CD4-positive, CD25-positive, alpha-beta regulatory T cell (primary cell): ENCODE results near the gene HUNK. TPM values are rescaled to one million over a fixed set of nuclear protein-coding genes. Genes with fewer than 3 reads are reported as not detected.

Experiments
- ATAC-seq, 2 donors: fragments of 150-1000 bp; cut with Tn5 transposase; one replicate each; pipeline ENCODE4 v1.10.0; 2021; ENCODE audit warnings: low read depth in 2 of 2, moderate number of reproducible peaks in 2 of 2, moderate library complexity in 1 of 2
- DNase-seq, 3 donors: peaks; one replicate each; pipeline versions ENCODE4 v3.0.0 to v3.0.0-alpha.2; 2012 to 2022; ENCODE audit warnings: mixed read lengths in 1 of 3
- H3K27ac ChIP-seq: one replicate; pipeline ENCODE4 v1.7.0; 2013; ENCODE audit warnings: mild to moderate bottlenecking, low read length; ENCODE audit not compliant: insufficient read depth, poor library complexity, severe bottlenecking
- H3K27me3 ChIP-seq: one replicate; pipeline ENCODE4 v1.7.0; 2013; ENCODE audit warnings: low read length; ENCODE audit not compliant: control insufficient read depth, insufficient read depth
- H3K36me3 ChIP-seq: one replicate; pipeline ENCODE4 v1.7.0; 2013; ENCODE audit warnings: mild to moderate bottlenecking, low read length, moderate library complexity; ENCODE audit not compliant: control insufficient read depth, insufficient read depth
- H3K4me1 ChIP-seq: 2 replicates; pipeline ENCODE4 v1.7.0; 2013; ENCODE audit warnings: mild to moderate bottlenecking, low read length; ENCODE audit not compliant: insufficient read depth, control insufficient read depth, poor library complexity, severe bottlenecking
- H3K4me3 ChIP-seq: one replicate; pipeline ENCODE4 v1.7.0; 2013; ENCODE audit warnings: low read depth, mild to moderate bottlenecking, low read length, moderate library complexity
- H3K9me3 ChIP-seq, 2 experiments: 1 replicate in 1 of 2; 2 replicates in 1 of 2; pipeline ENCODE4 v1.7.0; 2013; ENCODE audit warnings: low read length in 2 of 2, mild to moderate bottlenecking in 1 of 2, moderate library complexity in 1 of 2; ENCODE audit not compliant: control insufficient read depth in 2 of 2
- H3K27ac Mint-ChIP-seq, 3 donors: one replicate each; pipeline ENCODE4 v1.8.0; 2020 to 2022; ENCODE audit warnings: mild to moderate bottlenecking in 3 of 3, mixed read lengths in 3 of 3, moderate library complexity in 2 of 3
- H3K27me3 Mint-ChIP-seq: one replicate; pipeline ENCODE4 v1.8.0; 2022; ENCODE audit warnings: mild to moderate bottlenecking, mixed read lengths
- H3K36me3 Mint-ChIP-seq: one replicate; pipeline ENCODE4 v1.8.0; 2020; ENCODE audit warnings: mixed read lengths
- H3K4me1 Mint-ChIP-seq, 4 donors: one replicate each; pipeline ENCODE4 v1.8.0; 2020 to 2022; ENCODE audit warnings: mixed read lengths in 4 of 4, mild to moderate bottlenecking in 1 of 4
- H3K4me3 Mint-ChIP-seq, 4 donors: one replicate each; pipeline ENCODE4 v1.8.0; 2020 to 2022; ENCODE audit warnings: mild to moderate bottlenecking in 4 of 4, mixed read lengths in 4 of 4, moderate library complexity in 3 of 4
- H3K9me3 Mint-ChIP-seq, 7 donors: one replicate each; pipeline ENCODE4 v1.8.0; 2020 to 2022; ENCODE audit warnings: mixed read lengths in 7 of 7, mild to moderate bottlenecking in 3 of 7, moderate library complexity in 2 of 7
- polyA plus RNA-seq, 4 donors: library from polyadenylated mRNA; unstranded; fragments of 300-500 nt; fragmentation: Illumina TruSeq; gene quantifications; one replicate each; pipeline ENCODE4 v1.2.3, GENCODE V29; 2021
- total RNA-seq: library from RNA; stranded (reverse); gene quantifications from one replicate; pipeline ENCODE4 v1.2.3, GENCODE V29; 2022

HUNK gene
- total and polyA plus RNA-seq, 5 donors from 2014 or later = not detected

GRCh38 chr21:31879911-31880310, 7.1 kb downstream of the HUNK start:
- H3K27me3 Mint-ChIP-seq = peaks cover 24% of the 10 kb centered on the region
- DNase-seq = no peak

GRCh38 chr21:31880816-31881215, 8.0 kb downstream of the HUNK start:
- DNase-seq = no peak
- H3K36me3 Mint-ChIP-seq = no peaks in the 10 kb centered on the region
- no peak for ATAC-seq
- H3K4me3 ChIP-seq = no peak overlapping the region
- H3K27ac ChIP-seq = no peak overlapping the region
- no peaks in the 10 kb centered on the region for H3K36me3 ChIP-seq
- no peak overlapping the region for H3K4me3 Mint-ChIP-seq
- H3K9me3 Mint-ChIP-seq = peaks cover 0 to 4% (median 0%) of the 10 kb centered on the region in 7 donors
- no peaks in the 10 kb centered on the region for H3K4me1 ChIP-seq
- no peaks in the 10 kb centered on the region for H3K4me1 Mint-ChIP-seq
- no peaks in the 10 kb centered on the region for H3K27me3 ChIP-seq
- H3K27ac Mint-ChIP-seq = no peak overlapping the region
- H3K27me3 Mint-ChIP-seq = peaks cover 17% of the 10 kb centered on the region
- no peaks in the 10 kb centered on the region for H3K9me3 ChIP-seq

More at GRCh38 chr21:31879911-31880310, 7.1 kb downstream of the HUNK start:
- H3K4me1 ChIP-seq = no peaks in the 10 kb centered on the region
- no peak overlapping the region for H3K4me3 Mint-ChIP-seq
- H3K9me3 ChIP-seq = no peaks in the 10 kb centered on the region
- ATAC-seq = no peak
- no peak overlapping the region for H3K27ac ChIP-seq
- no peak overlapping the region for H3K4me3 ChIP-seq
- no peaks in the 10 kb centered on the region for H3K4me1 Mint-ChIP-seq
- H3K27me3 ChIP-seq = no peaks in the 10 kb centered on the region
- no peak overlapping the region for H3K27ac Mint-ChIP-seq
- H3K36me3 Mint-ChIP-seq = no peaks in the 10 kb centered on the region
- no peaks in the 10 kb centered on the region for H3K36me3 ChIP-seq
- H3K9me3 Mint-ChIP-seq = peaks cover 0 to 4% (median 0%) of the 10 kb centered on the region in 7 donors

GRCh38 chr21:31882711-31883110, 9.9 kb downstream of the HUNK start:
- Mint-ChIP-seq H3K36me3 (no peaks in the 10 kb centered on the region), H3K4me3 (no peak overlapping the region), H3K27me3 (peaks cover 12% of the 10 kb centered on the region), H3K4me1 (no peaks in the 10 kb centered on the region), H3K9me3 (peaks cover 0 to 4% (median 0%) of the 10 kb centered on the region in 7 donors), H3K27ac (no peak overlapping the region)
- H3K27me3 ChIP-seq = no peaks in the 10 kb centered on the region
- no peak overlapping the region for H3K27ac ChIP-seq
- no peak for ATAC-seq
- no peaks in the 10 kb centered on the region for H3K36me3 ChIP-seq
- H3K4me1 ChIP-seq = no peaks in the 10 kb centered on the region
- no peak overlapping the region for H3K4me3 ChIP-seq
- no peaks in the 10 kb centered on the region for H3K9me3 ChIP-seq
- DNase-seq = no peak

DNA sequence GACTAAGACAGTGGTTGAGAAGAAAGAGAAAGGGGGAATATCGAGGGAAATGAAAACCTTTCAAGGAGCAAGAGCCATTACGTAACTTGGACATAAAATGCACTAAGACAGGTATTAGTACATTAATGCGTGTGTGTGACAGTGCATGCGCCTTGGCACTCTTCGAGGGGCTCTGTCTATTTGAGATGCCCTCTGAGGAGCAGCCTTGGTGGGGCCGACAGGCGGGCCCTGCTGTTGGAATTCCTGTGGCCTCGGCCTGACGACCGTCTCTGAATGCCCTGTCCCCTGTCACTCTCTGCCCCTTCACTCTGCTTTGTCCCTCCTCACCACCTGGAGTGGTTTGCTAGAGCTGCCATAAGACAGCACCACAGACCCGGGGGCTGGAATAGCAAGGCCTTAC, 12.3 kb downstream of the HUNK start:
- DNase-seq (no peak), ATAC-seq (no peak)
- no peaks in the 10 kb centered on the region for H3K4me1 Mint-ChIP-seq

DNA sequence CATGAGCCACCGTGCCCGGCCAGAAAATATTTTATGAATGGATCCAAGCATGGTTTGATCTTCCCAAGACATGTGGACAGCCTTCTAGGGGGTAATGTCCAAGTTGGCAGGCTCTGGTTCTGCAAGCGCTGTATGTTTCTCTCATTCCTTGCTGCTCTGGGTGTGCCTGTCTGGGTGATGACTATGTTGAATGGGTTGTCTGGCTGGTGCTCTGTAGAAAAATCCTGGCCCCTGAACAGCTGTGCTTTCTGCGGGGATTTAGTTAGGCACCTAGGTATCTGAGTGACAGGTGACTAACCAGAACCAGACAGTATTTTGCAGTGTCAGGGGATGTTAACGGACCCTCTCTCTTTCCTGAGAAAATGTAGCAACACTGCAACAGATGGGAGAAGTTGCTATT, 14.1 kb downstream of the HUNK start:
- no peak for ATAC-seq
- Mint-ChIP-seq H3K4me1 (no peaks in the 10 kb centered on the region), H3K27me3 (peaks cover 16% of the 10 kb centered on the region), H3K4me3 (no peak overlapping the region), H3K36me3 (no peaks in the 10 kb centered on the region), H3K27ac (no peak overlapping the region), H3K9me3 (peaks cover 0 to 4% (median 0%) of the 10 kb centered on the region in 7 donors)
- no peaks in the 10 kb centered on the region for H3K9me3 ChIP-seq
- no peak for DNase-seq
- no peaks in the 10 kb centered on the region for H3K4me1 ChIP-seq
- H3K27me3 ChIP-seq = no peaks in the 10 kb centered on the region
- H3K27ac ChIP-seq = no peak overlapping the region
- no peak overlapping the region for H3K4me3 ChIP-seq
- H3K36me3 ChIP-seq = no peaks in the 10 kb centered on the region

More for the DNA sequence above, 12.3 kb downstream of the HUNK start:
- Mint-ChIP-seq H3K36me3 (no peaks in the 10 kb centered on the region), H3K4me3 (no peak overlapping the region), H3K27ac (no peak overlapping the region), H3K27me3 (peaks cover 12% of the 10 kb centered on the region), H3K9me3 (peaks cover 0 to 4% (median 0%) of the 10 kb centered on the region in 7 donors)
- Histone ChIP-seq H3K4me3 (no peak overlapping the region), H3K27ac (no peak overlapping the region), H3K27me3 (no peaks in the 10 kb centered on the region), H3K4me1 (no peaks in the 10 kb centered on the region), H3K36me3 (no peaks in the 10 kb centered on the region), H3K9me3 (no peaks in the 10 kb centered on the region)

DNA sequence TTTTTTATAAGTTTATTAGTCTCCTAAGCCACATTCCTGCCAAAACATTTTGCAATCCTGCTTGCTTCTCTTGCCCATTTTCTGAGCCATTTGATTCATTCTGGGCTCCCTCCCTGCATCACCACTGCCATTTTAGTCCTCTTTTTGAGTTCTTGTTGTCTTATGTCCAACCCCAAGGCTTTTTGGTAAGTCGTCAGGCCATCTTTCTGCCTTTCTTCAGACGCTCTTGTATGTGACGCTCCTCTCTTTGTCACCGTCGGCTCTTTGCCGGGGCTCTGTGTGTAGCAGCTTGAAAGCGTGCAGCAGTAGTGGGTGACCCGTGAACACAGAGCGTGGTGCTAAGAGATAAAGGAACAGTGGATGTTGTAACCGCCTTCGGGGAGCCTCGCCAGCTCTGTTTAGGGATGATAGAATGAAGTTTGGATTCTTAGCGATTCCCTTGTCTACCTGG, 14.6 kb downstream of the HUNK start:
- H3K27me3 Mint-ChIP-seq = peaks cover 14% of the 10 kb centered on the region
- ATAC-seq = no peak
- no peaks in the 10 kb centered on the region for H3K4me1 Mint-ChIP-seq
- no peak for DNase-seq
- peaks cover 0 to 4% (median 0%) of the 10 kb centered on the region in 7 donors for H3K9me3 Mint-ChIP-seq
- H3K27ac Mint-ChIP-seq = no peak overlapping the region
- Histone ChIP-seq H3K27me3 (no peaks in the 10 kb centered on the region), H3K36me3 (no peaks in the 10 kb centered on the region), H3K4me3 (no peak overlapping the region), H3K4me1 (no peaks in the 10 kb centered on the region), H3K27ac (no peak overlapping the region), H3K9me3 (no peaks in the 10 kb centered on the region)
- no peak overlapping the region for H3K4me3 Mint-ChIP-seq
- H3K36me3 Mint-ChIP-seq = no peaks in the 10 kb centered on the region

DNA sequence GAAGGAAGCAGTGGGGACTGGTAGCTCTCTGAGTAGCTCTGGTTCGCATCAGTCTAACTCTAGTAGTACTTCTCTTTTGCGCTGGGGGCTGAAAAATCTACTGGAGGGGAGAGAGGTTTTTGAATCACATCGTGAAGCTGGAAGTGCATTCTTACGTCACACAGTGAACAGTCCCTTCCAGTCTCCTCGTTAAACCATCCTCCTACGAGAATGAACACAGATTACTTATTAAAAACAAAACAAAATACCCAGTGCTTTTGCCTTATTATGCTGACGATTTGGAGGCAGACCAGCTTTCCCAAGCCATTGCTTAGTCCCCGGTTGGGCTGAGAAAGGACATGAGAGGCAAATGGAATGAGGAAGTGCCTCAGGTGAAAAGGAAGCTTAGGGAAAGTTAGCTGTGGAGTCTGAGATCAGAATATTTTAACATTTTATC, 16.1 kb downstream of the HUNK start:
- Mint-ChIP-seq H3K36me3 (no peaks in the 10 kb centered on the region), H3K27ac (no peak overlapping the region), H3K9me3 (peaks cover 0 to 2% (median 0%) of the 10 kb centered on the region in 7 donors), H3K4me3 (no peak overlapping the region), H3K4me1 (no peaks in the 10 kb centered on the region), H3K27me3 (peaks cover 9% of the 10 kb centered on the region)
- no peaks in the 10 kb centered on the region for H3K36me3 ChIP-seq
- no peaks in the 10 kb centered on the region for H3K27me3 ChIP-seq
- no peak overlapping the region for H3K4me3 ChIP-seq
- no peaks in the 10 kb centered on the region for H3K9me3 ChIP-seq
- no peak overlapping the region for H3K27ac ChIP-seq
- ATAC-seq (no peak), DNase-seq (no peak)
- H3K4me1 ChIP-seq = no peaks in the 10 kb centered on the region

DNA sequence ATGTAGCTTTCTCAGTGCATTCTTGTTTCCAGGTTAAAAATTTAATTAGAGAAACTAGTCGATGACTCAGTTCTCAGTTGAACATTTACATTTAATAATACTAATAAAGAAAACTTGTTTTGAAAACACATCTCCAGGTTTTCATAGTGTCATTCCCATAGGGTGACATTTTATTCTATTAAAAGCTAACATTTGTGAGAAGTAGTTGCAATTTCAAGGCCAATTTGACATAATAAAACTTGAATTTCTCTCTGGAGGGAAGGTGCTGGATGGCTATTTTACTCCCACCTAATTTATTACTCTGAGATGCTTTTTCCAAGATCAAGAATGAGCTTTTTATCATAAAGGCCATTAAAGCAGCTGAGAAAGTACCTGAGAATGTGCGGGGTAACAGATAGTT, 16.6 kb downstream of the HUNK start:
- Mint-ChIP-seq H3K9me3 (peaks cover 0 to 2% (median 0%) of the 10 kb centered on the region in 7 donors), H3K4me1 (no peaks in the 10 kb centered on the region), H3K4me3 (no peak overlapping the region), H3K36me3 (no peaks in the 10 kb centered on the region), H3K27me3 (peaks cover 9% of the 10 kb centered on the region), H3K27ac (no peak overlapping the region)
- Histone ChIP-seq H3K4me3 (no peak overlapping the region), H3K9me3 (no peaks in the 10 kb centered on the region), H3K27me3 (no peaks in the 10 kb centered on the region), H3K4me1 (no peaks in the 10 kb centered on the region), H3K36me3 (no peaks in the 10 kb centered on the region), H3K27ac (no peak overlapping the region)
- DNase-seq (no peak), ATAC-seq (no peak)
